GM18858 (cell line): ENCODE data around the gene ATG2B.
A peak's percentile ranks its signal among the peaks of the same experiment; 100 is the strongest.

Source experiments
- ATAC-seq: cut with Tn5 transposase; IDR thresholded peaks from one replicate; pipeline ENCODE4 v1.9.1; 2021; ENCODE audit not compliant: unreplicated experiment

ATG2B gene, protein sequence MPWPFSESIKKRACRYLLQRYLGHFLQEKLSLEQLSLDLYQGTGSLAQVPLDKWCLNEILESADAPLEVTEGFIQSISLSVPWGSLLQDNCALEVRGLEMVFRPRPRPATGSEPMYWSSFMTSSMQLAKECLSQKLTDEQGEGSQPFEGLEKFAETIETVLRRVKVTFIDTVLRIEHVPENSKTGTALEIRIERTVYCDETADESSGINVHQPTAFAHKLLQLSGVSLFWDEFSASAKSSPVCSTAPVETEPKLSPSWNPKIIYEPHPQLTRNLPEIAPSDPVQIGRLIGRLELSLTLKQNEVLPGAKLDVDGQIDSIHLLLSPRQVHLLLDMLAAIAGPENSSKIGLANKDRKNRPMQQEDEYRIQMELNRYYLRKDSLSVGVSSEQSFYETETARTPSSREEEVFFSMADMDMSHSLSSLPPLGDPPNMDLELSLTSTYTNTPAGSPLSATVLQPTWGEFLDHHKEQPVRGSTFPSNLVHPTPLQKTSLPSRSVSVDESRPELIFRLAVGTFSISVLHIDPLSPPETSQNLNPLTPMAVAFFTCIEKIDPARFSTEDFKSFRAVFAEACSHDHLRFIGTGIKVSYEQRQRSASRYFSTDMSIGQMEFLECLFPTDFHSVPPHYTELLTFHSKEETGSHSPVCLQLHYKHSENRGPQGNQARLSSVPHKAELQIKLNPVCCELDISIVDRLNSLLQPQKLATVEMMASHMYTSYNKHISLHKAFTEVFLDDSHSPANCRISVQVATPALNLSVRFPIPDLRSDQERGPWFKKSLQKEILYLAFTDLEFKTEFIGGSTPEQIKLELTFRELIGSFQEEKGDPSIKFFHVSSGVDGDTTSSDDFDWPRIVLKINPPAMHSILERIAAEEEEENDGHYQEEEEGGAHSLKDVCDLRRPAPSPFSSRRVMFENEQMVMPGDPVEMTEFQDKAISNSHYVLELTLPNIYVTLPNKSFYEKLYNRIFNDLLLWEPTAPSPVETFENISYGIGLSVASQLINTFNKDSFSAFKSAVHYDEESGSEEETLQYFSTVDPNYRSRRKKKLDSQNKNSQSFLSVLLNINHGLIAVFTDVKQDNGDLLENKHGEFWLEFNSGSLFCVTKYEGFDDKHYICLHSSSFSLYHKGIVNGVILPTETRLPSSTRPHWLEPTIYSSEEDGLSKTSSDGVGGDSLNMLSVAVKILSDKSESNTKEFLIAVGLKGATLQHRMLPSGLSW (N-terminal part only)

GRCh38 chr14:96362965-96363750 lies at the start of gene ATG2B, which contains the start of gene GSKIP:
Gene ATG2B, minus strand, starts transcription at chr14:96363341. Its CDS starts 365 bp downstream, at chr14:96362976.
Gene GSKIP, plus strand, starts transcription at chr14:96363526. Its CDS starts 18,722 bp downstream, at chr14:96382248.
- ATAC-seq: peak; percentile 56

- no peak for ATAC-seq
These were observed 47.0 kb upstream of the ATG2B start for GRCh38 chr14:96410119-96410518.

- no peak for ATAC-seq
These were observed 46.6 kb upstream of the ATG2B start for GRCh38 chr14:96409701-96410100.

DNA sequence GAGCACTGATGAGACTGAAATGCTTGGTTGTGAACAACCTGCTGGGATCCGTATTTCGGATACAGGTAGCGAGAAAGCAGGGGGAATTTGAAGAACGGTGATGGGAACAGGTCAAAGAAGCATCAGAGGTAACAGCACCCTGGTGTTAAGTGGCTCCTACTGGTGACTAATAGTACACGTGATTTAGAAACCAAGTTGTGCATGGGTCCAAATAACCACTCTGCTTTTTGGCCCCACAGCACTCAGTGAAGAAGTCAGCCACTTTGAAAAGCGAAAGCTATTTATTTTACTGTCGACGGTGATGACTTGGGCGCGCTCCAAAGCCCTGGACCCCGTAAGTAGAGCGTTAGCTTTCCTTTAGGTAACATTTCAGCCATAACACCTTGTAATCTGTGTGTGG lies 45.5 kb upstream of the ATG2B start:
- ATAC-seq: no peak

DNA sequence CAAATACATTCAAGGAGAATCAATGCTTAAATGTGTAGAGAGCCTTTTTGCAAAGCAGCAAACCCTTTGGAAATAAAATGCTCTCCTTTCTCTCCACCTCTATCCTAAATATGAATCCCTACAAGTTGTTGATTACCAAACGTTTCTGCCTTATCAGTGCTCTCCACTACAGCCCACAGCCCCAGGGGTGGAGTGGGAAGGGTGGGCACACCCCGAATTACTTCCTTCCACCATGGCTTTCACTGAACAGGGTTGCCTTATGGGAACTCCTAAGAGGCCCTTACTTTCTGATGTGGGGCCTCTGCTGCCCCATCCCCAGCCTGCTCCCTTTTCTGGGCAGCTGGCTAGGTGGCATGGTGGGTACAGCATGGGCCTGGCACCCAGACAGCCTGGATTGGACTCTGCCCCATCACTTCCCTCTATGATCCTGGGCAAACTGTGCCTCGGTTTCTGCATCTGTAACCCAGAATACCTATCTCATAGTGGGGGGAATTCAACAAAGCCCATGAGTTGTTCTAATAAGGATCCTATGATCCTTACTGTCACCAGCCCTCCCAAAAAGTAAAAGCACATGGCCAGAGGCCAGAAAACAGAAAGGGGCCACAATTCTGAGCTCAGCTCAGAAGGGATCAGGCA lies 44.9 kb upstream of the ATG2B start:
- ATAC-seq: no peak

GRCh38 chr14:96405677-96406076 lies 42.5 kb upstream of the ATG2B start:
- ATAC-seq: no peak

DNA sequence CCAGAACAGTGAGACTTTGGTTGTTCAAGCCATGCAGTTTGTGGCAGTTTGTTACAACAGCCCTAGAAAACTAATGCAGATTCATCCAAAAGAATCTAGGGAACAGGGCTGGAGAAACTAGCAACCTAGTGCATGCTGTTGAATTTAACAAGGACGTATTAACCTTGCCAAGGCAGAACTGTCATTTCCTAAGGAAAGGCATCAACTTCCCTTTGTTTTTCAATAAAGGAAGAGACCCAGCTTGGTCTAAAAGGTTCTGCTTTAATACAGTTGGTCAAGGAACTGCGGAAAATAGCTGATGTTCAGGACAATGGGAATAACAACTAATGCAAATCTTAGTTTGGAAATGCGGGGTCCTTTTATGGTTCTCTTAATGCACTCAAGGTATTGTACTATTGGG lies 40.3 kb upstream of the ATG2B start:
- ATAC-seq: no peak

DNA sequence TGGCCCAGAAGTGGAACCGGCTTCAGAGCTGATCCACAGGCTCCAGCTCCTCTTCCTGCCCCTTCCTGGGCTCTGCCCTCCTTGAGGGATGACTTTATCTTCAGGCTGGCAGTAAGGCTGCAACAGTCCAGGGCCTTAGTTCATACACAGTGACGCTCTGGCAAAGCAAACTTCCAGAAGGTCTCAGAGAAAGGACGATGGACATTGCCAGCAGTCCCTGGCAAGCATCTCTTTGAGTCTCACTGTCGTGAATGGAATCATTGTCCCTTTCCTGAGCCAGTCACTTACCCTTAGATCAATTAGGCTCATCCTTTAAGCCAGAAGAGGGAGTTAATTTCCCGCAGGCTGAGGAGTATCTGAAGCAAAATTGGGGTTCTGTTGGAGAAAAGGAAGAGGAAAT lies 37.4 kb upstream of the ATG2B start:
- no peak for ATAC-seq

DNA sequence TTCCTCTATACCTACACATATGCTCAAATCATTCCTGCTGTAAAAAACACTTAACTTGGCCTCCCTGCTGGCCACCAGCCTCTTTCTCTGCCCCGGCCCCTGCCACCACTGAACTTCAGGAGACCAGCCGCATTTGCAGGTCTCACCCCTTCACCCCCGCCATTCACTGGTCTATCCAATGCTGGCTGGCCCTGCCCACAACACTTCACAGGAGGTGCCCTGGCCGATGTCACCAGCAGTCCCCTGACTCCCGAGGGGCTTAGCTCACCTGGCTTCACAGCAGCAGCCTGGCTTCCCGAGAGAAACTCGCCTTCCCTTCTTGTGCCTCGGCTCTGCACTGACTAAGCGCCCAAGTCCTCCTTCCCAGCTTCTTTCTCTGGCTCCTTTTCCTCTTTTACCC lies 36.3 kb upstream of the ATG2B start:
- ATAC-seq: no peak

DNA sequence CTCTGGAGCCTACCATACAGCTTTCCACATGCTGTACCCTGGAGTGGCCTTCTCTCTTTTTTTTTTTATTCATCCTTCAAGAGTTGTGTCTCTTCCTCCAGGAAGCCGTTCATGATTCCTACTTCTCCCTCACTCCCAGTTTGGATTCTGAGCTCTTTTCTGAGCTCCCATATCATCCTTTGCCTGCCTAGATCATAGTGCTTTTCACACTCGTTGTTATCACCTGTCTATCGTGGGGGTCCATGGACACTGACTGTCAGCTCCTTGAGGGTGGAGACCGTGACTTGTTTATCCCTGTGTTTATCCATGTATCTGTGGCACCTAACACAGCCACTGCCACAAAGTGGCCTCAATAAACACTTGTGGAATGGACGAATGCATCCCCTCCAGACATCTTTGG lies 35.8 kb upstream of the ATG2B start:
- ATAC-seq: no peak

DNA sequence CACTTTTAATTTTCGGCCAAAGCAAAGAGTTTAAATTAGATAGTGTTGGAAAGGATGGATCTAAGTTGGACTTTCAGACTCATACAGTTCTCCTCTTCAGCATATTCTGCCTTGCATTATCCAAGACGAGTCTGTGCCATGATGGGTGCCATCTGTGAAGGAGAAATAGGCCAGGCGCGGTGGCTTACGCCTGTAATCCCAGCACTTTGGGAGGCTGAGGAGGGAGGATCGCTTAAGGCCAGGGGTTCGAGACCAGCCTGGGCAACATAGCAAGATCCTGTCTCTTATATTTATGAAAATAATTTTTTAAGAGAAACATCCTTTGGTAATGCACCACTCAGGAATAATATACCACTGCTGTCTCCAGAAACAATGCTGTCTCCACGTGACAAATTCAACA lies 35.3 kb upstream of the ATG2B start:
- ATAC-seq: no peak

- ATAC-seq: no peak
These were observed 31.1 kb upstream of the ATG2B start for GRCh38 chr14:96394047-96394815.

- ATAC-seq: no peak
These were observed 30.0 kb upstream of the ATG2B start for GRCh38 chr14:96393071-96393691.

DNA sequence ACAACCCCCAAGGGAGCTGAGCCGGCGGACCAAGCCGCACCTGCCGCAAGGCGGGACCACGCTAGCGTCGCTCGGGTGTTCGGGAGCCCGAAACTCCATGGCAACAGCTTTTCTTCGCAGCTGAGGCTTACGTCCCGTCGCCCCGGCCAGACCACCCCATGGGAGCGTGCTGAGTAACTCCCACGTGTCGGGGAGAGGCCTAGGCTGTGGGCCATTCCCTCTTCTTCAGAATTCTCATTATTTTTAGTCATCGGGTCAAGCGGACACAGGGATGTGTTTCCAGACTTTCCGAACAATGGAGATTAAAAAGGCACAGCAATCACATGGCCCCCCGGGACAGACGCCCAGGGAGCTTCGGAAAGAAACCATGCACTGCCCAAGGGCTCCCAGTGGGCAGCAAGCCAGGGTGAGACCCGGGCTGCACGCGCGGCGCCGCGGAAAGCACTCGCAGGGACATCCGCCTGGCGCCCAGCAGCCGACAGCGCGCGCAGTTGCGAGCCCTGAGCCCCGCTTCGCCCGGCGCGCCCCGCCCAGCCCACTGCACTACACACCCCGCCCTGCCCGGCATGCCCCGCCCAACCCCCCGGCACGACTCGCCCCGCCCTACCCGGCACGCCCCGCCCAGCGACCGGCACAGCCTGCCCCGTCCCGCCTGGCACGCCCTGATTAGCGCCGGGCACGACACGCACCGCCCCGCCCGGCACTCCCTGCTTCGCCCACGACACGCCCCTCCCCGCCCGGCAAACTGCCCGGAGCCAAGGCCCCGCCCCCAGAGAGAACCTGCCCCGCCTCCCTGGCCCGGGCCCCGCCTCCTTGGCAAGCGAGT lies 28.4 kb upstream of the ATG2B start:
- ATAC-seq: peak; percentile 71

GRCh38 chr14:96390965-96391292 lies 27.8 kb upstream of the ATG2B start:
- ATAC-seq: no peak

GRCh38 chr14:96385385-96385784 lies 22.2 kb upstream of the ATG2B start:
- ATAC-seq: no peak

DNA sequence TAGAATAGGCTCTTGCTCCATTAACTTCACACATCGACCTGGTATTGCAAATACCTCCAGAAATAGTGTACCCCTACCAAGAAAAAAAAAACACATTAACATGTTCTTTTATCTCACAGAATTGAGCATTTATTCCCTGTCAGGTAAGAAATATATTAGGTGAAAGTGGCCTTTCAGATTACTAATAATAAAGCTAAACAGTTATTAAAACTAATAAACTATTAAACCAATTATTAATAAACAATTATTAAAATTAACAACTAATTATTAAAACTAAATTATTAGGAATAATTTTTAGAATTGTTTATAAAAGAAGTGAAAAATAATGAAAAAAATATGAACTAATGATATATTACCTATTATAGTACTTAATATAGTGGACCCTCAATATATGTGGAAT lies 21.6 kb upstream of the ATG2B start:
- no peak for ATAC-seq

DNA sequence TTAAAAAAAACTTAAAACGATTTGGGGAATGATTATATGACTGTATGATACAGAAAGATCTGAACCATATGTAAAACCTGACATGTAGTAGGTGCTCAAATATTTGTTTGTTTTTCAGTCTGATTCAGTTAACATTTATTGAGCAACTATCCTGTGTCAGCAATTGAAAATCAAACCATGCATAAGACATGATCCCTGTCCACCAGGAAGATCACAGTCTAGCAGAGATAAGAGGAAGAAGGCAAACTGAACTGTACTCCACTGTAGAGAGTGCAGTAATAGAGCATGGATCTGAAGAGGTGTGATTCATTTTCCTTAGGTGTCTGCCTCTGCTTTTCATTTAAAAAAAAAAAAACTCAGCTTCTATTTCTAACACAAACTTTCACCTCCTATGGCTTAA lies 20.9 kb upstream of the ATG2B start:
- no peak for ATAC-seq
